ENCODE measurements around the gene ARHGEF9.
"Not testable (repeated sequence)": the region's sequence is repeated elsewhere in the genome, so short reads cannot be mapped to it uniquely, and the experiment has no call there.

Gene ARHGEF9

GRCh38 chrX:63661676-63662075 is 123.3 kb downstream of the ARHGEF9 start:
- H3K4me3 ChIP-seq (ENCODE audit: low read length in 2 of 2) = no peak overlapping the region
- no peaks in the 10 kb centered on the region for H3K9me3 ChIP-seq (ENCODE audit: control insufficient read depth in 2 of 2, low read length in 2 of 2)
- H3K9ac ChIP-seq (ENCODE audit: low read length in 2 of 2) = no peak overlapping the region
- H3K27me3 ChIP-seq (ENCODE audit: control insufficient read depth in 1 of 2, insufficient read depth in 2 of 2, low read length in 2 of 2) = no peaks in the 10 kb centered on the region
- no peak overlapping the region for H3K27ac ChIP-seq (ENCODE audit: low read length)
- peaks cover 5 to 6% of the 10 kb centered on the region in 2 donors for H3K36me3 ChIP-seq (ENCODE audit: control insufficient read depth in 2 of 2, insufficient read depth in 2 of 2, low read length in 2 of 2)
- peaks cover 3% of the 10 kb centered on the region for H3K4me1 ChIP-seq (ENCODE audit: control insufficient read depth, insufficient read depth, low read length)

DNA sequence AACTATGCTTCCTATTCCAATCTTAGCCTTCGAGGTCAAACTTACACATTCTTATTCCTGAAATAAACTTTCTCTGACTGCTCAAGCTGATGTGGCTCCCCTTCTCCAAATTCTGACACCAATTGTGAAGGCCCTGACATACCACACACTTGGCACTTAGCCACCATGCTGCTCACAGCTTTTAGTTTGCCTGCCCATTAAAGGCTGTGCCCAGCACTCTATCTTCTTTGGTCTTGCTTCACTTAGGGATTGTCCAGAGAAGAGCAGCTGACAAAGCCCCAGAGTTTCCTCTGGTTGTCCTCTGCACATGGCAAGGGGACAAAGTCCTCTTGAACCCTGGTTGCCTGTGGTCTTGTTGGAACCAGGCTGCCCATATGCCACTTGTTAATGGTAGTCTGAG is 126.1 kb downstream of the ARHGEF9 start:
- Histone ChIP-seq H3K4me3 (ENCODE audit: low read length in 2 of 2) (no peak overlapping the region), H3K27me3 (ENCODE audit: control insufficient read depth in 1 of 2, insufficient read depth in 2 of 2, low read length in 2 of 2) (no peaks in the 10 kb centered on the region), H3K36me3 (ENCODE audit: control insufficient read depth in 2 of 2, insufficient read depth in 2 of 2, low read length in 2 of 2) (no peaks in the 10 kb centered on the region), H3K27ac (ENCODE audit: low read length) (no peak overlapping the region), H3K9ac (ENCODE audit: low read length in 2 of 2) (no peak overlapping the region), H3K9me3 (ENCODE audit: control insufficient read depth in 2 of 2, low read length in 2 of 2) (no peaks in the 10 kb centered on the region), H3K4me1 (ENCODE audit: control insufficient read depth, insufficient read depth, low read length) (peaks cover 3% of the 10 kb centered on the region)

- H3K9me3 ChIP-seq (ENCODE audit: control insufficient read depth in 2 of 2, low read length in 2 of 2) = no peaks in the 10 kb centered on the region
- H3K9ac ChIP-seq (ENCODE audit: low read length in 2 of 2) = no peak overlapping the region
- no peak overlapping the region for H3K4me3 ChIP-seq (ENCODE audit: low read length in 2 of 2)
- peaks cover 3% of the 10 kb centered on the region for H3K4me1 ChIP-seq (ENCODE audit: control insufficient read depth, insufficient read depth, low read length)
- H3K27me3 ChIP-seq (ENCODE audit: control insufficient read depth in 1 of 2, insufficient read depth in 2 of 2, low read length in 2 of 2) = no peaks in the 10 kb centered on the region
- H3K36me3 ChIP-seq (ENCODE audit: control insufficient read depth in 2 of 2, insufficient read depth in 2 of 2, low read length in 2 of 2) = no peaks in the 10 kb centered on the region
- no peak overlapping the region for H3K27ac ChIP-seq (ENCODE audit: low read length)
Observed at GRCh38 chrX:63657821-63658220, 127.2 kb downstream of the ARHGEF9 start.

GRCh38 chrX:63656871-63657580 is 128.0 kb downstream of the ARHGEF9 start:
- Histone ChIP-seq H3K36me3 (ENCODE audit: control insufficient read depth in 2 of 2, insufficient read depth in 2 of 2, low read length in 2 of 2) (no peaks in the 10 kb centered on the region), H3K4me3 (ENCODE audit: low read length in 2 of 2) (no peak overlapping the region), H3K4me1 (ENCODE audit: control insufficient read depth, insufficient read depth, low read length) (peaks cover 3% of the 10 kb centered on the region), H3K27ac (ENCODE audit: low read length) (no peak overlapping the region), H3K9me3 (ENCODE audit: control insufficient read depth in 2 of 2, low read length in 2 of 2) (no peaks in the 10 kb centered on the region), H3K27me3 (ENCODE audit: control insufficient read depth in 1 of 2, insufficient read depth in 2 of 2, low read length in 2 of 2) (no peaks in the 10 kb centered on the region), H3K9ac (ENCODE audit: low read length in 2 of 2) (no peak overlapping the region)

DNA sequence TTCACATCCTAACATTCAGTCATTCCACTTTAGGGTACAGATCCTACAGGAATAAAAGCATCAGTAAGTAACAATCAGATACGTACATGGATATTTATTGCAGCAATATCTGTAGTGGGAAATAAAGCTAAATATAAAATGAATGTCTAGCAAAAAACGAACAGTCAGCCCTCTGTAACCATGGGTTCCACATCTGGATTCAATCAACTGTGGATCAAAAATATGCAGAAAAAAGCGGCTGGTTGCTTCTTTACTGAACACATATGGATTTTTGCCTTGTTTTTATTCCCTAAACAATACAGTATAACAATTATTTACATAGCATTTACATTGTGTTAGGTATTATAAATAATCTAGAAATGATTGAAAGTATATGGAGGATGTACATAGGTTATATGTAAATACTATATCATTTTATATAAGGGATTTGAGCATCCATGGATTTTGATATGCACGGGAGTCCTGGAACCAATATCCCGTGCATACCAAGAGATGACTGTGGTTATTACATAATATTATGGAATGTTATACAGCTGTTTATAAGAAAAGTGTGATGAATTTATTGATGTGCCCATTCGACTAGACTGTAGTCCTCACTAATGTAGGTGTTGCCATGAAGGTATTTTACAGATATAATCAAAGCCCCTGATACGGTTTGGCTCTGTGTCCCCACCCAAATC is 132.8 kb downstream of the ARHGEF9 start:
- Histone ChIP-seq H3K4me3 (ENCODE audit: low read length in 2 of 2) (no peak overlapping the region), H3K9me3 (ENCODE audit: control insufficient read depth in 2 of 2, low read length in 2 of 2) (no peaks in the 10 kb centered on the region), H3K9ac (ENCODE audit: low read length in 2 of 2) (no peak overlapping the region), H3K27ac (ENCODE audit: low read length) (no peak overlapping the region), H3K36me3 (ENCODE audit: control insufficient read depth in 2 of 2, insufficient read depth in 2 of 2, low read length in 2 of 2) (no peaks in the 10 kb centered on the region), H3K4me1 (ENCODE audit: control insufficient read depth, insufficient read depth, low read length) (no peaks in the 10 kb centered on the region), H3K27me3 (ENCODE audit: control insufficient read depth in 1 of 2, insufficient read depth in 2 of 2, low read length in 2 of 2) (no peaks in the 10 kb centered on the region)

GRCh38 chrX:63645748-63646147 is 139.3 kb downstream of the ARHGEF9 start:
- H3K27ac ChIP-seq (ENCODE audit: low read length); H3K27me3 ChIP-seq (ENCODE audit: control insufficient read depth in 1 of 2, insufficient read depth in 2 of 2, low read length in 2 of 2); H3K9ac ChIP-seq (ENCODE audit: low read length in 2 of 2); H3K36me3 ChIP-seq (ENCODE audit: control insufficient read depth in 2 of 2, insufficient read depth in 2 of 2, low read length in 2 of 2); H3K4me1 ChIP-seq (ENCODE audit: control insufficient read depth, insufficient read depth, low read length); H3K4me3 ChIP-seq (ENCODE audit: low read length in 2 of 2); H3K9me3 ChIP-seq (ENCODE audit: control insufficient read depth in 2 of 2, low read length in 2 of 2): not testable (repeated sequence)

GRCh38 chrX:63635750-63636149 is 149.3 kb downstream of the ARHGEF9 start:
- Histone ChIP-seq H3K27me3 (ENCODE audit: control insufficient read depth in 1 of 2, insufficient read depth in 2 of 2, low read length in 2 of 2) (no peaks in the 10 kb centered on the region), H3K27ac (ENCODE audit: low read length) (no peak overlapping the region), H3K36me3 (ENCODE audit: control insufficient read depth in 2 of 2, insufficient read depth in 2 of 2, low read length in 2 of 2) (peaks cover 0 to 2% of the 10 kb centered on the region in 2 donors), H3K9me3 (ENCODE audit: control insufficient read depth in 2 of 2, low read length in 2 of 2) (peaks cover 0 to 4% of the 10 kb centered on the region in 2 donors), H3K4me1 (ENCODE audit: control insufficient read depth, insufficient read depth, low read length) (no peaks in the 10 kb centered on the region), H3K4me3 (ENCODE audit: low read length in 2 of 2) (no peak overlapping the region), H3K9ac (ENCODE audit: low read length in 2 of 2) (no peak overlapping the region)

DNA sequence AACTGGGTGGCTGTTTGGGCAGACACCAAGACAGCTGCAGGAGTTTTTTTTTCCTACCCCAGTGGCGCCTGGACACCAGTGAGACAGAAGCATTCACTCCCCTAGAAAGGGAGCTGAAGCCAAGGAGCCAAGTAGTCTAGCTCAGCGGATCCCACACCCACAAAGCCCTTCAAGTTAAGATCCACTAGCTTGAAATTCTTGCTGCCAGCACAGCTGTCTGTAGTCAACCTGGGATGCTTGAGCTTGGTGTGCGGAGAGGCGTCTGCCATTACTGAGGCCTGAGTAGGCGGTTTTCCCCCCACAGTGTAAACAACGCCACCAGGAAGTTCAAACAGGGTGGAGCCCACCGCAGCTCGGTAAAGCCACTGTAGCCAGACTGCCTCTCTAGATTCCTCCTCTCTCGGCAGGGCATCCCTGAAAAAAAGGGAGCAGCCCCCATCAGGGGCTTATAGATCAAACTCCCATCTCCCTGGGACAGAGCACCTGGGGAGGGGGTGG is 171.4 kb downstream of the ARHGEF9 start:
- Histone ChIP-seq H3K4me3 (ENCODE audit: low read length in 2 of 2) (no peak overlapping the region), H3K9ac (ENCODE audit: low read length in 2 of 2) (no peak overlapping the region), H3K9me3 (ENCODE audit: control insufficient read depth in 2 of 2, low read length in 2 of 2) (no peaks in the 10 kb centered on the region), H3K4me1 (ENCODE audit: control insufficient read depth, insufficient read depth, low read length) (no peaks in the 10 kb centered on the region), H3K27ac (ENCODE audit: low read length) (no peak overlapping the region), H3K36me3 (ENCODE audit: control insufficient read depth in 2 of 2, insufficient read depth in 2 of 2, low read length in 2 of 2) (no peaks in the 10 kb centered on the region), H3K27me3 (ENCODE audit: control insufficient read depth in 1 of 2, insufficient read depth in 2 of 2, low read length in 2 of 2) (no peaks in the 10 kb centered on the region)

- no peak overlapping the region for H3K27ac ChIP-seq (ENCODE audit: low read length)
- H3K4me3 ChIP-seq (ENCODE audit: low read length in 2 of 2) = no peak overlapping the region
- no peaks in the 10 kb centered on the region for H3K9me3 ChIP-seq (ENCODE audit: control insufficient read depth in 2 of 2, low read length in 2 of 2)
Observed at GRCh38 chrX:63585936-63586335, 199.1 kb downstream of the ARHGEF9 start.

More at GRCh38 chrX:63585936-63586335, 199.1 kb downstream of the ARHGEF9 start:
- H3K9ac ChIP-seq (ENCODE audit: low read length in 2 of 2) = no peak overlapping the region
- H3K27me3 ChIP-seq (ENCODE audit: control insufficient read depth in 1 of 2, insufficient read depth in 2 of 2, low read length in 2 of 2) = no peaks in the 10 kb centered on the region
- H3K4me1 ChIP-seq (ENCODE audit: control insufficient read depth, insufficient read depth, low read length) = no peaks in the 10 kb centered on the region
- H3K36me3 ChIP-seq (ENCODE audit: control insufficient read depth in 2 of 2, insufficient read depth in 2 of 2, low read length in 2 of 2) = no peaks in the 10 kb centered on the region
